SIG-M5 treated with dmso at 0.1 percent for 504 hours (cell line): ENCODE measurements around the gene RIPOR2.

Experiments used
- DNase-seq: peaks from one replicate; lab custom pipeline; 2025; ENCODE audit not compliant: unreplicated experiment; lab: John Stamatoyannopoulos, UW

The RIPOR2 gene

DNA sequence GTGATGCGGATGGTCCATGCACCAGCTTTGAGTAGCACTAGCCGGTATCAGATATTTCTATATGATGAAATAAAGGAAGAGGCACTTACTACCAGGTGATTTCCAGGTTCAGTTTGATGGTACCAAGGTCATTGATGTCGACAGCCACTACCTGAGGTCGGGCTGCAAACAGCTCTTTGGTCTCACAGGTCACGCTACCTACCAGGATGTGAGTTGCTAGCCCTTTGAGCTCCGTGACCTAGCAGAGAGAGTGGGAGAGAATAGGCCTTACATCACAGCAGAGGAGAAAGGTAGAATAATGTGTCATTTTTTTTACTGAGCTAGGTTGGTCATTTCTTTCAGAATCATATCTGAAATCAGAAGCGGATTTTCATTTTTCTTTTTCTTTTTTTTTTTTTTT lies 86.0 kb downstream of the RIPOR2 start:
- no peak for DNase-seq

DNA sequence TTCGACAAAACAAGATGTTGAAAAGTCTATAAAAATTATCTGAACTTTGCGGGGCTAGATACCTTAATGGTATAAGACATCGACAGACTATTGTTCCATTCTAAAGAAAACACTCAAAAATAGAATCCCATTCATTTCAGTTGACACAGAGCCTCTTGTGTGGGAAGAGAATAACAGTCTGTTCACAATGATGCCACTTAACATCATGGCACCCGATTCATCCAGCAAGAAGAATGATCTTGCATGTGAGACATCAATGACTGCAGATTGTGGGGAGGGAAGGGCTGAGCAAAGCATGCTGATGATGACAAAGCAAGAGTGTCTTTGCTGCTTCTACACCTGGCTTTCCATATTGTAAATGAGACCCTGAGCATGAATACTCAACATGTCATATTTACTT lies 87.3 kb downstream of the RIPOR2 start:
- no peak for DNase-seq

DNA sequence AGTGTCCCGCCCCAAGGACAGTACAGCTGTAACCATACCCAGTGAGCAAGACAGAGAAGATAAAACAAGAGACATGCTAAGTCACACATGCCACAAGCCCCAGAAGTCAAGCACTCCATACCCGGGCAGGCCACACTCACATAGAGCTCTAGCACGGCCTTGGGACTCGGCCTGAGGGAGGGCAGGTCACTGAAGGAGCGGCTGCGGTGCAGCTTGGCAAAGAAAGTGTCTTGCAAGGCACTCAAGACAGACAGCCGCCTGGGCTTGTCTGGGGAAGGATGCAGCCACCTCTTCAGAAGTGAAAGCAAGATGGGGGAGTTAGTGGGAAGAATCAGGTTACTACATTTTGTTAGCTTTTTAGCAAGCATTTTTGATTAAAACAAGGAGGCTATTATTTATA lies 88.4 kb downstream of the RIPOR2 start:
- no peak for DNase-seq

DNA sequence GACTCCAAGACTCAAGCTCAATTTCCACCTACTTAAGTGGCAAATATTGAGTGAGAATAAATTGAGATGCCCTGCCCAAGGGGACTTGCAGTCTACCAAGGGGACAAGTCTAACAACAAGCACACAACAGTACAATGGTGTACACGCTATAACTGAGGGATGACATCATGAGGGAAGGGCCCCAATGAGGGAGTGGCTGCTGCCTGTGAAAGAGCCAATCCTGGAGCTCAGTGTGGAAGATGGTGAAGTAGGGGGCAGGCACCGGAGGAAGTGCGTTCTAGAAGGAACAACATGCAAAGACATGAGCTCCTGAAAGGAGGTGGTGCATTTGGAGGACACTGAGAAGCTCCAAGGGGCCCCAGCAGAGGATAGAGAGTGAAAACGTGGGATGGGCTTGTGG lies 90.2 kb downstream of the RIPOR2 start:
- no peak for DNase-seq

DNA sequence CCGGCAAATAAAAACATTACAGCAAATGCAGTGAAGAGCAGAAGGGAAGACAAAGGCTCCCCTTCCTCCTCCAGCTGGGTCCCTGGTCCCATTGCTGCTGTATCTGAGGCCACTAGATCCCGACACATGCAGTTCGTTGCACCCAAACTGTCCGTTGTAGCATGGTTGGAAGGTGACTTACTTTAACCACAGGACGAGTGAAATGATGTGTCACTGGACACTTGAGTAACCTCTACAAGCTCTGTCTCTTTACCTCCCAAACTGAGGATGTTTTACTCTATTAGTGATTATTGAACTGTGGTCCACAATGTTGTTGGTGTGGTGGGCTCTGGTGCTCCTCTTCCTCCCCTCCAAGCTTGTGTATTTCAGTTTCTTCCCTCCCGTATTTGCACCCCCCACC lies 90.9 kb downstream of the RIPOR2 start:
- no peak for DNase-seq

DNA sequence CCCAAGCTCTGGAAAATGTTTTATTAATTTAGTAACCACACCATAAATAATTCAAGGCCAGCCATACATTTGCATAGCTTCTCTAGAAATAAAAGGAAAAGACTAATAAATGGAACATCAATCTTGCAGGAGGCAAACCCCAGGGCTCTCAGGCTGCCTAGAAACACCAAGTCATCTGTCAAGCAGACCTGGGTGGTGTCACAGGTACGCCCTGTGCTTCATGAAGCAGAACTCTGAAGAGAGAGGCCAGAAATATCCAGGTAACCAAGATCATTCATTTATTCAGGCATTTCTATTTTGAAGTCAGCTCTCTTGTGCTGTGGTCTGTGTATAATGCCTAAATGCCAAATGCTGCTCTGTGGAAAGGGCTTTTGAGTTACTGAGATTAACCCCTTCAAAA lies 91.7 kb downstream of the RIPOR2 start:
- DNase-seq: no peak

DNA sequence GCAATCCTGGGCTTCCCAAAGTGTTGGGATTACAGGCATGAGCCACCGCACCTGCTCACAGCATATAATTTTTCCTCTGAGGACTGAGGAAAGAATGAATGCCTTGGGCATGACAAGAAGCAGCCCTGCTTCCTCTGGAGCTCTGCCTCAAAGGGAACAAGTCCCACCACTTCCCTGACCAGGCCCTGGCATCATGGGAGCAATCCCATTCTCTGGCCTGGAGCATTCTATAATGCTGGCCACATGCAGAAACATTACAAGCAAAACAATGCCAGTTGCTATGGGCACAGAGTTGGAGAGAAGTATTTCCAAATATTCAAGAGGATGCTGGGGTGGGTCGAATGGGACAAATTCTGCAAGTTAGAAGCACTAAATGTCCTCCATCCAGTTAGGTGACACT lies 95.6 kb downstream of the RIPOR2 start:
- DNase-seq: no peak

DNA sequence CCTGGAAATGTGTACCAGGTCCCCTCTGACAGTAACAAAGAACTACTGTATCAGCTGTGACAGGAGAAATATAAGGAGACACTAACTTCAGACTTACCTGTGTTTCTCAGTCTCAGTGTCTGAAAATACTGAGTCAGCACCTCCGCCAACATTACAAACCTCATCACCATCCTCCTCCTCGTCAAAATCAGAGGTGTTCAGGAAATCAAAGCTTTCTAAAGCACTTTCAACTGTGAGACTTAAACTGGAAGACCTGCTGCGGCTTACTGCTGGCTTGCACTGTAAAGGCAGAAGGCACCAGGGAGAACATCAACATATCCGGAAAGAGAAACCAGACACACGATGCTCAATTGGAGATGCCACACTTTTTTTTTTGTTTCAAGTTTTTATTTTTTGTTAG lies 96.8 kb downstream of the RIPOR2 start:
- no peak for DNase-seq

DNA sequence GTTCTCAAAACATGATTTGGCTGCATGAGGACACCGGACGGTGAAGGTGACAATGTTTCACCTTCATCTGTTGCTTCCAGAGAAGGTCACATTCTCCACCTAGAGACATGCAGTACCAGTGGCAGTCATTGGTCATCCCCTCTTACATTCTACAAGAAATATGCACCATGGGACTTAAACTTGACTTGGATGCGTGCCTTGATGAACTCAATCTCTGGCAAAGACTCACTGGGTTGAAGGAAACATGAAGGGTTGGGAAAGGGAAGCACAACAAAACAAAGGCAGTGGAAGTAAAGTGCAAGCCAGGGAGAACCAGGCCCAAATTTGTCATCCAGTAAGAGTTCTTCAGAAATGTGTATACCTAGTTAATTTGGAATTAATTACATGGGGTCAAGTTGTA lies 97.7 kb downstream of the RIPOR2 start:
- no peak for DNase-seq

DNA sequence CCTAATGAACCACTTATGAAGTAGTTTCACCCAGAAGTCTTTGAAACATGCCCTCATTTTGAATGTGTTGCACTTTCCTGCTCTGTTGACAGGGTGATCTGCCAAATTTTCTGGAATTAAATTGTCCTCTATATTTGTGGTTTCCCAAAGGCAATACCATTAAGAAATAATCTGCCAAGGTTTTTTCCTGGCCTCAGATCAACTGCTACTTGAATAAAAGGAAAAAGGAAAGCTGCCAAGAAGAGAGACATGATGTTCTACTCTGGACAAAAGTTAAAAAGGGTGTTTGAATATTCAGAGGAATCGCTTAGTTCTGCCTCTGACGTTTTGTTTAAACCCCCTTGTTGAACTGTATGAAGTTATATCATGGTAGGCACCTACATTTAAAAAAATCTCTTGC lies 99.7 kb downstream of the RIPOR2 start:
- no peak for DNase-seq

DNA sequence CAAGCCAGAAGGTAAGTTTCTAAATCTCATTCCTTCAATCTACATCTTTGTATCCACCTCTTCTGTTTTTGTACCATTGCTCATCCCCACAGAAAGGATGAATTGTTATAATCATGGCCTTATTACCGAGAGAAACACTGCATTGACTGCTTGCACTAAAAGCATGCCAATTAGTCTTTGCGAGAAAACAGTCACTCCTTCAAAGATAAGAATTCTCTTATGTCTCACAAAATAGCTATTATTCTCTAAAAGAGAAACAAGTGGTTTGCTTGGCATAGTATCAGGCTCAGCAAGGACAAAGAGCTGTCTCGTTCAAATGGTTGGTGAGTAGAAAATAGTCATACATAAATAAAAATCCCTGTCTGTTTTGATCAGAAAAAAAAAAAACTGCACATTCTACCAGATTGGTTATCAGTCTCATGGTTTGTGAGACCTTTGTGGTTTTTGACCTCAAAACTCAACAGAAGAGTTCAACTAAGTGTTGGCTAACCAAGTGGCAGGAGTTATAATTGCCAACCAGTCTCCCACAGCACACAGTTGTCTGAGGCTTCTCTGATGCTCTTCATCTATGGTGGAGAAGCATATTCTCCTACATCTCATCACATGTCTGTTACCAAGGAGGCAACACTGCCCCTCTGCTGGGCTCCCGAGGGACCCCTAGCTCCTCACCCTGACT lies 101.9 kb downstream of the RIPOR2 start:
- DNase-seq: no peak

DNA sequence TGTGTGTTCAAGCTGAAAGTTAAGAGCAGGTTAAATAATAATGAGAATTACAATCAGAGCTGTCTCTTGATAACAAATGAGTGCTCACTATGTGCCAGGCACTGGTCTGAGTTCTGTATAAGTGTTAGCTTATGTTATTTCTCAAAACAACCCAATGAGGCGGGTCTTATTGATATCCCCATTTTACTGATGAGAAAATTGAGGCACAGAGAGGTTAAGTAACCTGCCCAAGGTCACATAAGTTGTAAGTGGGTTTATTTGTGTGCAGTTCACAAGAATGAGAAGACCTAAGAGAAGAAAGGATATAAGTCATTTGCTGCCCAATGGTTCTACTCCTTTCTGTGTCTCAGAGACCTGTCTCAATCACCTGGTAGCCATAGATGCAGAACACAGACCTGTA lies 103.0 kb downstream of the RIPOR2 start:
- DNase-seq: no peak

DNA sequence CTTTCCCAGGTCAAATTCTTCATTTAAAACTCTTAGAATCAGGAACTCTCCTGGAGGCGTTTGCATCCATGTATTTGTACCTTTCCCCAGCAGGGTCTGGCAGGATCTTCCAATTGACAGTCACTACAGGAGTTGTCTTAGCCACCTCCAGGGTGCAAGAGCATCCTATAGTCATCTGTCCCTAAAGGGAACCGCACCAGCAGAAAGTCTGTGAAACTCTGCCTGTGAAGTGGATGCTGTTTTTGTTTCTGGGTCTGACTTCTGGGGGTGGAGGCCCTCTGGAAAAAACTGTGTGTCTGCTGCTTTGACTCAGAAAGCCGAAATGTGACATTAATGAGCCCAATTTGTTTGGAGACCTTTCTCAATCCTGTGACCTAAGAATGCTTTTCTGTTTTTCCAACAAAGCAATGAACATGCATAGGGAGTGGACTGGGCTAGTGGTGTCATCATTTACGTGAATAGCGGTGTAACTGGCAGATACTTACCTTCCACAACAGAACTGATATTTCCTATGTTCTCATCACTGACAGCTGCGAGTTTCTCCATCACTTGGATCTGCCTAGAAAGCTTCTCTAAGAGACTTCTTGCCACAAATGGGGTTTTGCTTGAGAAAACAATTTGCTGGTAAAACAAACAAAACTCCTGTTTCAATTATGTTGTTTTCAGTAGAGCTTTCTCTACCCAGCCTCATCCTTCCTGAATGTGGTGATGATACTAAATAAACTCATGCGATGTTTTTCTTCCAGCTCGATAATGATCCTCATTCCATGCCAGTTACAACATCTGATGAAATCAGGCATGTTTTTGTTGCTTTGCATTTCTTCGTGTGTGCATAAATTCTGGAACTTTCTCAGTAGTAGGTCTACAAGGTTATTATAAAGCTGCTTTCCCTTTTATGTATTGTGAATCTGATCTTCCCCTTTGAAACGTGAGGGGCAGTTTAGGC lies 103.7 kb downstream of the RIPOR2 start:
- no peak for DNase-seq

DNA sequence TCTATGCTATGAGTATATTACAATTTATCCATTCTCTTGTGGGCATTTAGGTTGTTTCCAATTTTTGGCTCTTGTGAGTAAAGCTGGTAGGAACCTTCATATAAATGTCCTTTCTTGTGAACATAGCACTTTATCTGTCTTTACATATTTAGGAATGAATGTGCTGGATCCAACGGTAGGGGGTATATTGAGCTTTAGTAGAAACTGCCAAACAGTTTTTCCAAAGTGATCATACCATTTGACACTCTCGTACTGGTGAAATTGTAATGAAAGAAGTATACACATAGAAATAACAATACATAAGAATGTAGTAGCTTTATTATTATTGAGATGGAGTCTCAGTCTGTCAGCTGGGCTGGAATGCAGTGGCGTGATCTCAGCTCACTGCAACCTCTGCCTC lies 106.1 kb downstream of the RIPOR2 start:
- no peak for DNase-seq

DNA sequence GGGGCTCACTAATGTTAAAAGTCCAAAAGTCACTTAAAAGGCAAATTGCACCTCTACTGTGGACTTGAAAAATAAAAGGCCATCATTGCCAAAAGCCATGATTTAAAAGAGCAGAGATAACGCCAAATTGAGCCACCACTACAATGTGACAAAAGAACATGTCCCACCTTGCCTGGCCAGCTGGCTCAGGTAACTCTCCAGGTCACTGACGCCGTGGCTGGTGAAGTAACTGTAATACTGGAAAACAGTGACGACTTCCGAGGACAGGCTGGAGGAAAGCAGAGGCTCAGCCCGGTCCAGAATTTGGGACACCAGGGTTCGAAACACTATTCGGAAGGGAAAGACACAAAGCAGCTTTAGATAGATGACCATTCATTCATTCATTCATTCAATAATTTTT lies 107.8 kb downstream of the RIPOR2 start:
- no peak for DNase-seq

DNA sequence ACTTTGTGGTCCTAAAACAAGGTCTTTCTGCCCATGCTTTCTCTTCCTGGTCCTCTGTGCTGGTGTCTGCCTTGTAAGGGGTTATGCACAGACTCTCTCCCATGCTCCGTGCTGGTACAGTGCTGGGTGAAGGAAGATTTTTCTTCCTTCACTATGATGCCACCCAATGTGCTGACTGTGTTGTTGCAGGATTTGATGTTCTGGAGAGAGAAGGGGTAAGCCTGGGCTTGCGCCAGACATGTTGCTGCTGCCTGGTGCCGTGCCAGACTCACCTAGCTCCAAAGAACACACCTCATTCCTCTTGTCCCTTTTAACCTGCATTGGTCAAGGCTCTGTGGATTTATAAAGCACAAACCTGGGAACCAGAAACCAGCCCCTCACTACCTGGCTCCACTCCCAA lies 108.6 kb downstream of the RIPOR2 start:
- no peak for DNase-seq

DNA sequence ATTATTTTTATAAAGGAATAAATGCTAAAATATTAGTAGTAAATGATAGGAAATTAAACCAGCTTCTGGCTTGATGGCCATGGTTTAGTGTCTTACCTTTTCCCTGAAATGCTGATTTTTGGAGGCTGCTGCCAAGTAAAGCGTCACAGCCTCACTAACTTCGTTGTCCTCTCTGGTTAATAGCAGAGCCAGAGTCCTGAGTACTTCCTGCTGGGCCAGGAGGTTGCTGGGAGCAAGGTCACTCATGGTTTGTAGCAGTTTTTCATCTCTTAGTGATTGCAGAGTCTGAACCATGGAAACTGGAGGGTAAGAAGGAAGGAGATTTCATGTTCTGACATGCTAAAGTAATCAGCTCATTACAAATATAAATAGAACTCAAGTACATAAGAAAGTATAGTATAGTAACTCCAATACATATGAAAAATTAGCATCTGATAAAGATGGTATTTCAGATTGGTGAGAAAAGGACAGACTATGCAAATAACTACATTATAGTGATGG lies 110.6 kb downstream of the RIPOR2 start:
- DNase-seq: no peak

DNA sequence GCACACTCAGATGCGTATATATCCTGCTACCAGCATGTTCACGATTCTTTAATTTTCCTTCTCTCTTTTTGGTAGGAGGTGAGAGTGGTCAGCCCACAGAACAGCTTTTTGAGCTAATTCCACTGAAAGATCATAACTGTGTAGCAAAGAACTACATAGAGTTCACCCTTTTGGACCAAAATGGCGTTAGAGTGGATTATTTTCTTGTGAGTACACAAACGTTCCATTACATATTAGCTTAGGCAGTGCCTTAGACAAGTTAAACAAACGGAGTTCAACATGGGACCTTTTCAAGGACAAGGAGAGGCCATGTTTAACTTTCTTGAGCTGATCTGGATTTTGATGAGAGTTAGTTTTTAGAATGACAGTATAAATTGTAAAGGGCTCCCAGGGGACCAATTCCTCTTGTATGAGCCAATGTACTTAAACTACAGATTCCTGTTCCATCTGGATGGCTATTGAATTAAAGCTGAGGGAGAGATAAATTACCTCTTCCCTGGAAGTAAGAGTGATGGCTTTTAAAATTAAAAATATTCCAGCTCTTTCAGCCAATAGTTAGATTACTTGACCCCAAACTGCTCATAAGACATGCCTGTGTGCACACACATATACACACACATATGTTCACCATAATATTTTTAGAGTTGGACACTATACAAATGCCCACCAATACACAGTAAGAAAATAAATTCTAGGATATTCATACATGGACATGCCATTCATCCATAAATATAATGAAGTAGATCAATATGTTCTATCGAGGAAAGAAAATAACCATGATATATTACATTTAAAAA lies 111.4 kb downstream of the RIPOR2 start:
- no peak for DNase-seq

DNA sequence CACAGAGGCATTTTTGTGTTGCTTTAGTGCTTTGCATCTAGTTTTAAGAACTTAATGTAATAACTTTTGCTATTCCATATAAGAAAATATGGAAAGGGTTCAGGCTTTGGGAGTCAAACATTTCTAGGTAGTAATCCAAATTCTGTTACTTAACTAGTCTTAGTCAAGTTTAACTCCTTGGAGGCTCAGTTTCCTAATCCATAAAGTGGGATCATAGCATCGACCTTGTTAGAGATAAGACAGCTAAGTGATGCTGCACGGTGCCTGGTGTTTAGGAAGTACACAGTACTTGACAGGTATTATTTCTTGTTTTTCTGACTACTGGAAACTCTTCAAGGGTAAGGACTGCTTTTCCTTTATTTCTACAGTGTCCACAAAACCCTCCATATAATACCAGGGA lies 112.6 kb downstream of the RIPOR2 start:
- no peak for DNase-seq

DNA sequence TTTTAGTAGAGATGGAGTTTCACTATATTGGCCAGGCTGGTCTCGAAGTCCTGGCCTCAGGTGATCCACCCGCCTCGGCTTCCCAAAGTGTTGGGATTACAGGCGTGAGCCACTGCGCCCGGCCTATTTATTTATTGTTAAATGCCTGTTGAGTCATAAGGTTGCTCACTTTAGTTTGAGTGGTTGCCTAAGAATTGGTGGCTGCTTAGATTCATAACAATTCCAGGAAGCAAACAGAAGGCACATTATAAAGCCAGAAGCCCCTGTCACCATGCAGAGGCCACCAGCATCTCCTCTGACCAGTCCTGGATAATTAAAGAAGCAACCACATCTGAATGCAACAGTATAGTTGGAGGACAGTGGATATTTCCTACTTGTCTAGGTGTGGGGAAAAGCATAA lies 113.1 kb downstream of the RIPOR2 start:
- no peak for DNase-seq

DNA sequence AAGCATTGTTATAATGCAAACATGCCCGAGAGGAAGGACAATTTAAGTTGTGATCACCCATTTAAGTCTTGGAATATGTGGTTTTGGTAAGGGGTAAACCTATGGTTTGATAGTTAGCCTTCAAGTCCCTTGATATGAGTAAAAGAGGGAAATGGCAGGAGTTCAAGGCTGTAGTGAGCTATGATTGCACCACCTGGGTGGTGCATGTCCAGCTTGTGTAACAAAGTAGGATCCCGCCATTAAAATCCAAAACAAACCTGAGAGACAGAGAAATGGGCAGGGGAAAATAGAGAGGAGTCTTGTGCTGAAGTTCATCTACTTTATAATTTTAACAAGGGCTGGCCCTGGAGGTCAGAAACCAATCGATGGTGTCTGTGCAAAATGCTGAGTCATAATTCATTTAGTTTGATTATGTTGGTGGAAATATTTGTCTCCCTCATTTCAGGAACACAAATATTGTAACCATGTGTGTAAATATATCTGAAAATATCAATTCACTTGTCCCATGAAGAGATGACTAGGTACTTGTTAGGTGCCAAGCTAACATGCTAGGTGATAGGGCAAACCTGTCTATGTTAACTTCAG lies 113.8 kb downstream of the RIPOR2 start:
- no peak for DNase-seq
